HL-60/S4 treated with phorbol 12-myristate 13-acetate at 8.2 ng/mL for 4 days and 3 days (cell line): ENCODE data around the gene LAMA1.

Experiments
- in situ Hi-C: fragments of 300-500 bp; cut with MboI; formaldehyde crosslinking; loops from 2 replicates; pipeline ENCODE4 v1.15.0; 2022; ENCODE audit warnings: low sequenced_read_pairs

The LAMA1 gene

DNA sequence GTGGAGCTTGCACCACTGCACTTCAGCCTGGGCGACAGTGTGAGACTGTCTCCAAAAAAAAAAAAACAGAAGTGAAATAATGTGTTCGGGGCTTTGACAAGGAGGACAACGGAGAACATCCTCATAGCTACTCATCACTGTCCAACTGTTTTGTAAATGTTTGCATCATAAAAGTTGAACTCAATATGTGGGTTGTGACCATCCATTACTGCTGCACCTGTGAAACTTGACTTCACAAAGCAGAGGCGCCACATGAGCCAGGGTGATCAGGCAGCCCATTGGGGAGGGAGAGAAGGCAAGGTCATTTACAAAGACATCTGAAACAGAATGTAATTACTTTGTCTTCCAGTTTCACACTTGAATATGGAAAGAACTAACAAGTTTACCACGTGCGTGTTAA is 61.6 kb downstream of the LAMA1 start:
- in situ Hi-C loops = no loop called here

DNA sequence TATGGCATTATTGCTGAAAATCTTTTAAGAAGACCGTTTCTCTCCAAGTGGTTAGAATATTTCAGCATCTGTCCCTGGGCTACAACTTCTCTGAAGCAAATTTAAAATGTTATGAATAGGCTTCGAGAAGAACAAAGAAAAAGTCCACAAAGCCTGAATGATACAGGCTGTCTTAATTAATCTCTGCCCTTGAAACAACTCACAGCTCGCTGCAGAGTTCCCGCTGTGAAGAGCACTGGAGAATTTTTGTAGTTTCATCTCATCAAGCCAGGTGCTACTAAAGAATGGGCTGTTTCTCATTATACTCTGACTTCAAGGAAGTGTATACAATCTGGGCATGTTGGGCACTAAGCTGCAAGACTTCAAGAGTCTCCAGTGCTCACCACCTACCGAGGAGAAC is 67.6 kb downstream of the LAMA1 start:
- in situ Hi-C loops = loop anchor here (25.0 kb wide), 1 partner anchor 87 kb away; no protein-coding TSS in a partner anchor

DNA sequence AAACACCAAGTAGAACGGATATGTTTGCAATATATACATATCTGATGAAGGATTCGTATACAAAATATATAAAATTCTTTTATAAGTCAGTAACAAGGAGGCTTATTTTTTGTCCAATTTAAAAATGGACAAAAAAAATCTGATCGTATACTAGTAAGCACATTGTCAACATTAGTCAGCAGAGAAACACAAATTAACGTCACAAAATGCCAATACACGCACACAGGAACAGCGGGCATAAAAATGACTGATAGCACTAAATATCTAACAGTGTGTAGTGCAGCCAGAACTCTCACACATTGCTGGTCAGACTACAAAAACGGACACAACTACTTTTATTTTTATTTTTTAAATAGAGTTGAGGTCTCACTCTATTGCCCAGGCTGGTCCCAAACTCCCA is 69.5 kb downstream of the LAMA1 start:
- in situ Hi-C loops = loop anchor here (25.0 kb wide), 1 partner anchor 89 kb away; no protein-coding TSS in a partner anchor

DNA sequence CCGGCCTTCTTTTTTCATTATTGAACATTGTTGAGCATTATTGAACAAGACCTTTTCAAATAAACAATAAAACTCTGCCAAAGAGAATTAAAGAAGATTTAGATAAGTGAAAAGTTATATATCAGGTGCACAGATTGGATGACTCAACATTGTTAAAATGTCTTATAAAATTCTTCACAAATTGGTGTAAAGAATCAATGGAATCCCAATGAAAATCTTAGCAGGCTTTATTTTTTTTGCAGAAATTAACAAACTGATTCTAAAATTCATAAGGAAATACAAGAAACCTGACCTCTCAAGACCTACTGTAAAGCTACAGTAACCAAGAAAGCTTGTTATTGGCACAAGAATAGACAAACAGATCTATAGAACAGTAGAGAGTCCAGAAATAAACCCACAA is 70.3 kb downstream of the LAMA1 start:
- in situ Hi-C loops = loop anchor here (25.0 kb wide), 1 partner anchor 90 kb away; no protein-coding TSS in a partner anchor

DNA sequence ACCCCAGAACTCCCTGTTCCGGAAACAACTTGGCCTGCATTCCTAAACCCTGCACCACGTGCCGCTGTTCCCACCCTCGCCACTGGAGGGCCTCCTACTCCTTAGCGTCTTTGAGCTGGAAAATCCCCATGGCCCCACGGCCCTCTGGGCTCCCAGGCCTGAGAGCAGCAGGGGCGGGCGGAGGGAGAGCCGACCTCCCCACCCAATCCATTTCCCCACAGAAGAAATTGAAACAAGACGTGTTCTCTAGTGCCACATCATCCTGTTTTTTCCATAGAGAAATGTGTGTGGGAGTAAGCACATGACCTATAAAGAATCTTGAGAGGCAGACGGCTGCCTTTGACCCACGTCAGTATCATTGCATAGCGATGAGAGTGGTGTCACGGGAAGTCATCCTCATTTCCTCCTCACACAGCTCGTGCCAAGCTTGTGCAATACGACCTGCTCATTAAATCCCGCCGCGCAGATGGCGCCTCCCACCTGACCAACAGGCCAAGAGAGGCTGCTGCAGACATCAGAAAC is 79.2 kb downstream of the LAMA1 start:
- in situ Hi-C loops = loop anchor here (25.0 kb wide), 1 partner anchor 99 kb away; no protein-coding TSS in a partner anchor

DNA sequence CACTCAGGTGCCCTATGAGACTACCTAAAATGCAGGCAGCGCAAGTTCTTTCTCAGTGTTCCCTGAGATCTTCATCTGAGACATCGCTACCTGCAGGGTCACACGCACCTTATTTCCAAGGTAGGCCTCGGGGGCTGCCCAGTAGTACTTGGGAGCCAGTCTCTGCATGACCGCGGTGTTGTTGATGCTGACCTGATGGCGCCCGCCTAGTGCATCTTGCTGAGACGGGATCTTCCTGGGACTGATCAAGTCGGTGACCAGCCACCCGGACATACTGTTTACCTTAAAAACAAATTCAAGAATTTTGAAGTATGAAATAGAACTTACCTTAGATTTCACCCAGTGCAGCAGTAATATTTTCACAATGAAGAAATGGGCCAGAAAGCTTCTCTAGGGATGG is 80.1 kb downstream of the LAMA1 start:
- in situ Hi-C loops = loop anchor here (25.0 kb wide), 1 partner anchor 100 kb away; no protein-coding TSS in a partner anchor

DNA sequence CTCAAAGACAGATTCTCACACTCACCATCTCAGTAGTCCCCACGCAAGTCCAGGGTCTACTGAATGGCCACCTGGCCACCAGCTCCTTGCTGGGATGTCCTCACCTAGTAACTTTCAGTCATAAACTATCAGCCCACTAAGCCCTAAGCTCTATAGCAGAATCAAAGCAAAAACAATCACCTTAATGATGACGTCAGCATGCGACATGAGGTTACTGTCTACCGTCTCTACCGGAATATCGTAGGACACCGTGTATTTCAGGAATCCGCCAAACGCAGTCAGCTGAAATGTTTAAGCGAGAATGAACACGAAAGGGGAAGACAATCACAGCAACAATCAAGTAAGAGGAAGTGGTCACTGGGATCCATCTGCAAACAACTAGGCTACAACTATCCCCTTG is 81.8 kb downstream of the LAMA1 start:
- in situ Hi-C loops = loop anchor here (25.0 kb wide), 1 partner anchor 101 kb away; no protein-coding TSS in a partner anchor

DNA sequence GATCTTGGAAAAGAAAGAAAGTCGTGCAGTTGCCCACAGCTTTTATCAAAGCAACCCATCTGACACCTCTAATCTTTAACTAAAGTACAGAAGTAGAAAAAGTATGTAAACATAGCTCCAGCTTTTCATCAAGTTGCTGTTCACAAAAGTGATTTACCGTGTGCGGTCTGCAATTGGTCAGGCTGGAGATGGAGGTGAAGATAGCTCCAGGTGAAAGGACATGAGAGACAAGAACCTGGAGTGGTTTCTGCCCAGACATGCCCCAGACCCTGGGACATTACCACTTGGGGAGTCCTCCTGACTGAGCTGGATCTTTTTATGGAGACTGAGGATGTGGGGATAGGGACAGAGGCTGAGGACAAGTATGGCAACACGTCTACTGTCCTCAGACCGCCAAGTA is 82.7 kb downstream of the LAMA1 start:
- in situ Hi-C loops = loop anchor here (25.0 kb wide), 1 partner anchor 102 kb away; no protein-coding TSS in a partner anchor

DNA sequence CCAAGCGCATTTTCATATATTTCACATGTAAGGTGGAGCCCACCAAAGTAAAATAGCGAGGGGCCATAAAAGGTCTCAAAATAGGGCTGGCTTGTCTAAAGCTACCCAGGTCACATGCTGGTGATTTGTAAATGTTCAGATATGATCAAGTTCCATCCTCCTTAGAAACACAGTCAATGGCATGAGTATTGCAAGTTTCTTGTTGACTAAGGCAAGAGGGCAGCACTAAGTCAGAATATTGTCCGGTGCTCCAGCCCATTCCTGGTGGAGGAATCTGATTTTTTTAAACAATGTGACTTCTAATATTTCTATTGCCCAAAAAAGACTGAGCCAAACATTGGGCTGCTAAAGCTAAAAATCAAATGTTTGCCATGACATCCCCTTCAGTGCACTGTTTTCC is 85.1 kb downstream of the LAMA1 start:
- in situ Hi-C loops = loop anchor here (25.0 kb wide), 1 partner anchor 105 kb away; no protein-coding TSS in a partner anchor

DNA sequence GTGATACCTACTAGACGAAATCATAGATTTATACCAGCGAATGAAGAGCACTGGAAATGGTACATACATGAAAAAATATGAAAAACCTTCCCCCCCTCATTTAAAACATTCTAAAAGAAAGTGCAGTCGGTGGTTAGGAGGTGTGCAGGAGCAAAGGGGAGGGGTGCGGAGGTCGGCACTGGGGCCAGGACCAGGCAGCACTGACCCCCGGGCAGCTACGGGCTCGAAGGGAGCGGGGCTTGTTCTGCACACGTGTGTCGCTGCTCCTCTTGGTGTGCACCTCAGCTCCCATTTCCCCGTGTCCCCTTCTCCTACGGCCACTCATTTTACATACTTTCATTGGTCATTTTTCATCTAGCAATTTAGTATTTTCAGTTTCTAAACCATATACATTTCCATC is 89.0 kb downstream of the LAMA1 start:
- in situ Hi-C loops = loop anchor here (25.0 kb wide), 1 partner anchor 109 kb away; no protein-coding TSS in a partner anchor

DNA sequence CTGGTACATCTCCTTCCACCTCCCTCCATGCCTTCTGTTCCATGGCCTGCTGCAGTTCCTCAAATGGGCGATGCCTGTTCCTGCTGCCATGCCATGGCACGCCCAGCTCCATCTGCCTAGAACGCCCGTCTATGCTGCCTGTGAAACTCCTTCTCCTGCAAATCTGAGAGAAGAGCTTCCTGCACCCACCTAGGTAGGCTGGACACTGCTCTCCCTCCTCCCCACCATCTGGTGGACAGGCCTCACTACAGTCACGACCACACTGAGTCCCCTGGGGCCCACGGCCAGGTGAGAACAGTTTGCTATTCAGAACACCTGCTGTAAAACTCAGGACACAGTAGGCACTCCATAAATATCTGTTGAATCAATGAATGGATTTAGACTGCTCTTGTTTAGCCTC is 92.4 kb downstream of the LAMA1 start:
- in situ Hi-C loops = loop anchor here (25.0 kb wide), 1 partner anchor 112 kb away; no protein-coding TSS in a partner anchor

DNA sequence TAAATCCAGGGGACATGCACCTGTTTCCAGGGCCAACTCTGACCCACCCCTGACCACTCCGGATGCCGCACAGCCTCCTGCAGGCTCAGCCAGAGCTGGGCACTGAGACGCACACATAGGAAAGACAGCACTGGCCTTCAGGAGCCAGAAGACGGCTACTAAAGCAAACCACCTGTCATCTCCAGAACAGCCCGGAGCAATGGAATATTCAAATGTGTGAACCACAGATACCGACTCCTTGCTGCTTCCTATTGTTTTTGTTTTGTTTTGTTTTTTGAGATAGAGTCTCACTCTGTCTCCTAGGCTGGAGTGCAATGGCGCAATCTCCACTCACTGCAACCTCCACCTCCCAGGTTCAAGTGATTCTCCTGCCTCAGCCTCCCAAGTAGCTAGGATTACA is 94.0 kb downstream of the LAMA1 start:
- in situ Hi-C loops = no loop called here

DNA sequence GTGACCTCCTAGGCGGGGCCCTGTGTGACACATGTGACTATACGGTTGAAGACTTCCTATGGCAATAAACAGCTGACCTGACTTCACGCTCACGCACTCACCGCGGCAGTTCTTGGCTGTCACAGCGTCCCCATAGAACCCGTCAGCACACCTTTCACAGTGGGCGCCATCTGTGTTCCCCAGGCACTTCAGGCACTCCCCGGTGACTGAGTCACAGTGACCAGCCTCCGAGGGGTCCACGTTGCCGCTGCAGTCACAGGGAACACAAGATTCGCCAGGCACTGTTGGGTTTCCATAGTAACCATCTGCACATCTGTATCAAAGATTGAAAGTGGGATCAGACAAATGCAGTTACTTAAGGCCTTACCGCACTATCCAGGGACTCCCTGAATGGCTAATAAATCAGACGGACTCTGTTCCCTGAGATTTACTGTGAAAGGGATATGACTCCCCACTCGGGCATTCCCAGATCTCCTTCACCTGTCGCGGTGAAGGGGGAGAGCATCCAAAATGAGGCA is 94.5 kb downstream of the LAMA1 start:
- in situ Hi-C loops = no loop called here

DNA sequence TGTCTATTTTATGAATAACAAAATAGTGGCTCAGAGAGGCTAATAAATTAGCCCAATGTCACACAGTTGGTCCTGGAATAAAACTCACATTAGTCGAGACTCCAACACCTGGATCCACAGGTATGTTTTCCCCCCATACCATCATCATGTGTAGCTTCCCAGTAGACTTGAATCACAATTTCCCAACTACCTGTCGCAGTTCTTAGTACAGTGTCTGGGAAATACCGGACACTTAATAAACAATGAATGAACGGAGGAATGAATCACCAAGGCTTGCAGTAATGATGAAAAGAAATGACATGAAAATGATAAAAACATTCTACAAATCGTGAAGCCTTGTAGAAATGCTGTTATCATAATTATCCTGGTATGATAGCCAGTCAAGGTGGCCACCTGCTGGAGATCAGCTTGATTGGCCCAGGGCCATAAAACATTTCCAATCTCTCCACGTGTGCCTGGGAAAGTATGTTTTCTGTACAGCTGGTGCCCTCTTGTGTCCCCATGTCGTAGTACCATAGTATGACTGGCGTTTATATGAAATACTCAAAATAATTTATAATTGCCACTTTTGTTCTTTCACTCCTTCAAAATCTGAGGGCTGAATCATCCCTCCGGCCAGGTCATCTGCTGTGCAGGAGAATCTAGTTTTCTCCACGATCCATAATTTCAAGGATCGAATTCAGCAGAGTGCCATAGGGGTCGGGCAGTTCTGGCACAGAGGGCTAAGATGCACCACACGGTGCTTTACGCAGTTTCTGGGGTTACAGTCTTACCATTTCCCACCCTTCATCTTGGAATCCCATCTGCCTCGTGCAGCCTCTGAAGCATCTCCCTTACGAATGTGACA is 95.4 kb downstream of the LAMA1 start:
- in situ Hi-C loops = no loop called here

DNA sequence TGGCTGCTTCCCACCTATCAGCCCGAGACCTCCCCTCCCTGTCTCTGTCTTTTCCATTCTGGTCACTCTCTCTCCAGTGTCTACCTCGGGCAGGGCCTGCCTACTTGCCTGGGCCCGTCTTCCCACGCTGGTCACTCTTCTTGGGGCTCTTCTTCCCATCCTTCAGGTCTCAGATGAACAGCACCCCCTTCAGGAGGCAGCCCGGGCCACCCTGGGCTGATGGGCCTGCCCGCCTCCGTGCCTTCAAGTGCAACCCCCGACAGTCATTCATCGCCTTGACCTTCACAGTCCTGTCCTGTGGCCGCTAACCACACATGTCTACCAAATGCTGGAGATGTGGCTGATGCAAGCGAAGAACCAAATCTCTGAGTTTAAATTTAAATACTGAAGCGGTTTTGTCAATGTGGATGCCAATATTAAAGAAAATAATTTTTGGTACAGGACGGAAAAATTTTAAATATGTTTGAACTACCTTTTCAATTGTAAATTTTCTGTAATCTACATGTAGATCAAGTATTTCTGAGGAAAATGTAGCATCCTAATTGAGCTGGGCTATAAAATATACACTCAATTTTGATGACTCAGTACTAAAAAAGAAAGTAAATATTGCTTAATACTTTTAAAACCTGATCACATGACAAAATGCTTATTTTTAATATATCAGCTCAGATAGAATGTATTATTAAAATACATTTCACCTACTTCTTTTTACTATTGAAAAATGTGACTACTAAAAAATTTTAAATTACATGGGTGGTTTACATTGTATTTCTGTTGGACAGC is 96.4 kb downstream of the LAMA1 start:
- in situ Hi-C loops = no loop called here

DNA sequence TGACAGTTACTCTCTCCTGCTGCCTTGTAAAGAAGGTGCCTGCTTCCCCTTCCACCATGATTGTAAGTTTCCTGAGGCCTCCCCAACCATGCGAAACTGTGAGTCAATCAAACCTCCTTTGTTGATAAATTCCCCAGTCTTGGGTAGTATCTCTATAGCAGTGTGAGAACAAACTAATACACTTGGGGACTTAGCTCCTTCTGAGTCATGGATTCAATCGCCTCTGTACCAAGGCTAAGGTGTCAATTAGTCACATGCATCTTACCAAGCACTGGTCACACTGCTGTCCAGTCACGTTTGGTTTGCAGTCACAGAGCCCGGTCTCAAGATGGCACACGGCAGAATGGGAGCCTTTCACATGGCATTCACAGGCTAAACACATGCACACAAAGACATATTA is 100.6 kb downstream of the LAMA1 start:
- in situ Hi-C loops = no loop called here

DNA sequence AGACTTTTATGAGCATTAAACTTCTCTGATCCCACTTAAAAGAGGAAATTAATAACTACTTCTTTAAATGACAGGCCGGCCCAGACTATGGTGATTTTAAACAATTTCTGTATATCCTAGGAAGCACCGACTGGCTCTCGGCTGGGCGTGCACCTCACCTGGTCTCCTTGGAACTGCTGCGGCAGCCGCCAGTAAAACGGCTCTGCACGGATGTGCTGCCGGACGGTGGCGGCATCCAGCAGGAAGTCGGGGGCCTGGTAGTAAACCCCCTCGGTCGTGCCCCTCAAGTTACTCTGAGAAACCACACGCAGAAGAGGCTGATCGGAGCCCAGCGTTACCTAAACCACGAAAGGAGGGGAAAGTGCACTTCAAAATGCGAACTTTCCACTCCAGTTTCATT is 106.5 kb downstream of the LAMA1 start:
- in situ Hi-C loops = no loop called here

DNA sequence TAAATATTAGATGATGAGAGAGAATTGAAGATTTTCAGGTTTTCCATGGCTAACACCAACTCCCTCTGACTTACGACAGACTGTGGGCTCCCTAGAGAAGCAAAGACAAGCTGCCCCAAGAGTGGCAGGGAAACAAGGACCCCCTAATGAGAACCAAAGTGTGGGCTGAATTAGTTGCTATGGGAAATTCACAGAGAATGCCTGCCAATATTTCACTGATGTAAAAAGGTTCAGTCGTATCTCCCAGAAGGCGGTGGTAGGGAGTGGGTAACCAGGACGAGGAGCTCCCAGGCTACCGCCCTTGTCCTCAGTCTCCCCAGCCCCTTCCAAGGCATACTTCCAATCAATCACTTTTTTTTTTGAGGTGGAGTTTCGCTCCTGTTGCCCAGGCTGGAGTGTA is 113.6 kb downstream of the LAMA1 start:
- in situ Hi-C loops = no loop called here

DNA sequence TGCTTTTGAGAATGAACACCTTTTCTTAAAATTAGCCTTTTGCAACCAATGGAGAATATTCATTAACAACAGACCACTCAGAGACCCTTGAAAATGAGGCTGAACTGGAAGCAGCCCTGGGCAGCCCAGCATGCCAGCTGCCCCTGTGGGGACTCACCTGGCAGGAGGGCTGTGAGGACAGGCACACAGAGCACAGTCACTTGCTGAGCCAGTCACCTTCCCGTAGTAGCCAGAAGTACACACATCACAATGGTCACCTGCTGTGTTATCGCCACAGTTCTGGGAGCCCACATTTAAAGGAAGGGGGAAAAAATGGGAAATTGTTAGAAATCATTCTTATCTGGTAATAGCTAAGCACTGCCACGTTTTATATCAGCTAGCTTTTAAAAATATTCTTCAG is 115.5 kb downstream of the LAMA1 start:
- in situ Hi-C loops = no loop called here

DNA sequence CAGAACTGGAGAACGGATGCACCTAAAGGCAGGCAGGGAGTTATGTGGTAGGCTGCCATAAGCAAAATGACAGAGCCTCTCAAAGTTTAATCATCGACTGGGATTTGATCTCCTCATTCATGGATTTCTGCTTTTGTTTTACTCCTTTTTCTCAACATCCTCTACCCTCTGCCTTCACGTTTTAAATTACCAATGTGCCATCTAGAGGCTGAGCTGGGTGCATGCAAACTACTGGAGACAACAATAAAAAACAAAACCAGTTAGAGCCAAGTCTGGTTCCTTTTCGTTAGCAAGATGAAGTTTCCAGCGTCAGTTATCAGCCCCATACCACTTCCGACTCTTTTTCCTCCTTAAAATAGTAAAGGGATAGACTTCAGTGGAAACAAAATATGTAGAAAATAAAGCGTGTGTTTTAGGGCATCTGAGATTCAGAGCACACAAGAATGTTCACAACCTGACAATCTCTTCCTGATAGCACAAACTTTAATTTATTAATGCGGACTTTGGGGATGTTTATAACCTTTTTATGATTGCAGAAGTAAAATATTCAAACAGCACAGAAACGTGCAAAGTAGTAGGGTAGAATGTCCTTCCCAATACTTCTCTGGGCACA is 117.0 kb downstream of the LAMA1 start:
- in situ Hi-C loops = no loop called here

DNA sequence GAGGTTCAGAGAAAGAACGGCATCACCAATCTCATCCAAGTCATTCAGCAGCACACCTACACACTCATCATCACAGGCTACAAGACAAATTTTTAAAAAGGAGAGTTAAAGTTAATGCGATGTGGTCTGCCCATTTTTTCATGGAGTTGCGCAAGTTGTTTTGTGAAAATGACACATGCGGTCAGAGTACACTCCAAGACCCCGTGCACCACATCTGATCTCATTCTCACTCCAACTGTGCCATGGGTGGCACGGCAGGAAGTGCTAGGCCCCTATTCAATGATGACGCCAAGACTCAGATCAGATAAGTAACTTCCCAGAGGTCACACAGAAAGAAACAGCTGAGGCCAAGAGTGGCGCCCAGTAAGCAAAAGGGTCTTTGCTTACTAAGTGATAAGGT is 119.8 kb downstream of the LAMA1 start:
- in situ Hi-C loops = no loop called here
